Epithelial cell of proximal tubule (primary cell): ENCODE data around the gene ARHGEF6. TPM values are rescaled to one million over a fixed set of nuclear protein-coding genes. Genes with fewer than 3 reads are reported as not detected.

ENCODE experiments used
- DNase-seq: peaks from one replicate; pipeline ENCODE4 v3.0.0-alpha.2; 2011; ENCODE audit warnings: low read depth
- H3K4me3 ChIP-seq: 2 replicates; pipeline ENCODE4 v1.5.1; 2011; ENCODE audit warnings: low read depth, mild to moderate bottlenecking, low read length
- total RNA-seq: library from RNA; depleted of rRNA; stranded (reverse); fragments of >200 nt; gene quantifications from 2 replicates; pipeline ENCODE4 v1.2.3, GENCODE V29; 2015
- TF ChIP-seq, protein P1 (sequence below): conservative IDR thresholded peaks from 2 replicates; pipeline ENCODE4 v1.5.1; 2012; ENCODE audit warnings: low read depth, mild to moderate bottlenecking, low read length

The ARHGEF6 gene
- total RNA-seq, 1 donor from 2014 or later: 0.63 TPM

DNA sequence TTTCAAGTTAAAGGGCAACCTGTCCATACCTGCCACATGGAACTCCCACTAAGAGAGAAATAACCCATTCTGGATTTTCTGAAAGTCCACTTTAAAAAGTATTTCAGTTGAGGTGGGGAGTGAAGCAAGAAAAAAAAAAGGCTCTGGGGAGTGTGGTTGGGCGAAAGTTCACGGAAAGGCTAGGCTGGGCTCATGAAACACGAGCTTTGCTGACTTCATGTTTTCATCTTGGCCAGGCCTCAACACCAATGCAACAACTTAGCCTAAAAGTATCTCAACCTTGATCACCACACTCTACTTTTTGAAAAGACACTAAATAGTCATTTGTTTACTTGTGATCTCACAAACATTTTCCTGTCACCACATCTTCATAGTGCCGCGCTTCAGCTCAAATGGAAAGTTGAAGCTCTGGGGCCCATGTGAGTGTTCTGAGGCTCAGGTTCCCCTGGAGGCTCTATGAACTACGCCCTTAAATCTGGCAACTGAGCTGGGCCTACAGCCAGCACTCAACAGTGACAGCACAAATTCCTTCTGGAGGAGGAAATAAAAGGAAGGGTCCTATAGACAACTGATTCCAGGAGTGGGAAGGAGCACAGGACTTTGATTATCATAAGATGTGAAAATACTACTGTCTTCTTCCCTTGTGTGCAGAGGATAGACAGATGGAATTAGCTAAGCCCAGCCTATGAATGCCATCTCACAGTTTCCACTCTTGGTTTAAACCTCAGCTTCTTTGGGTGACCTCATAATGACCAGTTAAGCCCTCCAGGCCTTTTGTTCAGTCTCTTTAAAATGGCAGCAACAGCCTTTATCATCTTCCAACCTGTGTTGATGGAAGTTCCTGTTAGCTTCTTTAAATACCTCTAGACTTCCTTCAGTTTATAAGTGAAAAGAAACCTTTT is 127.7 kb downstream of the ARHGEF6 start:
- DNase-seq: no peak
- TF ChIP-seq, protein P1, sequence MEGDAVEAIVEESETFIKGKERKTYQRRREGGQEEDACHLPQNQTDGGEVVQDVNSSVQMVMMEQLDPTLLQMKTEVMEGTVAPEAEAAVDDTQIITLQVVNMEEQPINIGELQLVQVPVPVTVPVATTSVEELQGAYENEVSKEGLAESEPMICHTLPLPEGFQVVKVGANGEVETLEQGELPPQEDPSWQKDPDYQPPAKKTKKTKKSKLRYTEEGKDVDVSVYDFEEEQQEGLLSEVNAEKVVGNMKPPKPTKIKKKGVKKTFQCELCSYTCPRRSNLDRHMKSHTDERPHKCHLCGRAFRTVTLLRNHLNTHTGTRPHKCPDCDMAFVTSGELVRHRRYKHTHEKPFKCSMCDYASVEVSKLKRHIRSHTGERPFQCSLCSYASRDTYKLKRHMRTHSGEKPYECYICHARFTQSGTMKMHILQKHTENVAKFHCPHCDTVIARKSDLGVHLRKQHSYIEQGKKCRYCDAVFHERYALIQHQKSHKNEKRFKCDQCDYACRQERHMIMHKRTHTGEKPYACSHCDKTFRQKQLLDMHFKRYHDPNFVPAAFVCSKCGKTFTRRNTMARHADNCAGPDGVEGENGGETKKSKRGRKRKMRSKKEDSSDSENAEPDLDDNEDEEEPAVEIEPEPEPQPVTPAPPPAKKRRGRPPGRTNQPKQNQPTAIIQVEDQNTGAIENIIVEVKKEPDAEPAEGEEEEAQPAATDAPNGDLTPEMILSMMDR: no peak

DNA sequence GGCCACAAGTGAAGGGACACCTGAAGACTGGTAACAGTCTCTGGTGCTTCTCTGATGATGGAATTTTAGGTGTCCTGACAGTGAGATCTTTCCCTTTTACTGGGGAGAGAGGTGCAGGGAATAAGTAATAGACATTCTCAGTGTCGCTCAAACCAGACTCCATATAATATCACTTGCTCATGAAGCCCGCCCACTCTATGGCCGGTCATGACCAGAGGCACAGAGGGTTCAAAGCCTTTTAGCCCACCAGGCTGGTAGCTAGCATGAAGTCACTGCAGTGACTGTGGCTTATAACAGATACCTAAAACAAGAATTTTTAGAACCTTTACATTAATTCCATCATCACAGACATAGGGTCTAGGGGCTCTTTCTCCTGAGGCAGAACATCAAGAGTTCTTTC is 129.9 kb downstream of the ARHGEF6 start:
- no peak for DNase-seq
- TF ChIP-seq, protein P1: no peak
- no peak overlapping the region for H3K4me3 ChIP-seq

More for the DNA sequence above, 127.7 kb downstream of the ARHGEF6 start:
- H3K4me3 ChIP-seq: no peak overlapping the region

DNA sequence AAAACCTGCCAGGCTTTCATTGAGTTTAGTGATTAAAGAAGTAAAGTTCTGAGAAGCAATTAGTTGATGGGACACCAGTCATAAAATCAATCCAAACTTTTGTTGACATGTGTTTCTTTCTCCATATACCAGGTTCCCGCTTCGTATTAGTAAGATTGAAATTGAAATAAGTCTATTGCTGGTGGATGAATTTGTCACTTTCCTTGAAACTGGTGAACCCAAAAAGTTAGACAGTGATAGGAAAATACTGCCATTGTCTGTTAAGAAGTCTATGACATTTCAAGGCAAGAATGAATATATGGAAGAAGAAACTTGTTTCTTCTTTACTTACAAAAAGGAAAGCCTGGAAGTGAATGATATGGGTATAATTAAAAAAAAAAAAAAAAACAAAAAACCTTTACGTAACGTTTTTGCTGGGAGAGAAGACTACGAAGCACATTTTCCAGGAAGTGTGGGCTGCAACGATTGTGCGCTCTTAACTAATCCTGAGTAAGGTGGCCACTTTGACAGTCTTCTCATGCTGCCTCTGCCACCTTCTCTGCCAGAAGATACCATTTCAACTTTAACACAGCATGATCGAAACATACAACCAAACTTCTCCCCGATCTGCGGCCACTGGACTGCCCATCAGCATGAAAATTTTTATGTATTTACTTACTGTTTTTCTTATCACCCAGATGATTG is 132.9 kb downstream of the ARHGEF6 start, which contains the start of gene CD40LG:
CD40LG (plus strand) TSS at position 482 of the 684 bp plus-strand sequence; CDS start at position 573, 91 bp downstream.
- no peak within 1 kb of the TSS for H3K4me3 ChIP-seq
- TF ChIP-seq, protein P1: no peak
- DNase-seq: no peak

DNA sequence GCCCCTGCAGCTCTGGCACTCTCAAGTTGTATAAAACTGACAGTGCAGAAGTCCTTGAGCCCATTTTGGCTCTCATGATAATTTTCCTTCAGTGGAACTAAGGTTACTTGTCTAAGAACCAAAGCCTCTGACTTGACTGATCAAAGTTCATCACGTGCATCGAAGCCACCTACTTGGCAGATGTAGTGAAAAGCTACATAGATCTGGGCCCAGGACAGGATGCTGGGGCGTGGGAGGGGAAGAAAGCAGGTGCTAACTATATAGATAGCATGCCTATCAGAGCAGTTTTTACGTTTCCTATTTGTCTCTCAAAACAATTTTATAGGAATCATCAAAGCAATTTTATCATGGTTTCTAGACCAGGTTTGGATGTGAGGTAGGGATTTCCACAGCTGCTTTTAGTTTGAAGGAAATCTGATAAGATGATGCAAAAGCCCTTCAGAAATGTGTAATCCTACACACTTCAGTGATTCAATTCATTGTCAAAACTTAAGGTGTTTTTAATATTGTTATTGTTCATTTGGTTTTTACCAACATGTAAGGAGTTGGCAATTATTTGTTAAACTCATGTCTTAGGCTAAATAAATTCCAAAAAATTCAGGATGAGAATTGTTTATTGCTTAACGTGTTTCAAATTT is 134.0 kb downstream of the ARHGEF6 start:
- DNase-seq: no peak
- TF ChIP-seq, protein P1: no peak
- no peak overlapping the region for H3K4me3 ChIP-seq

DNA sequence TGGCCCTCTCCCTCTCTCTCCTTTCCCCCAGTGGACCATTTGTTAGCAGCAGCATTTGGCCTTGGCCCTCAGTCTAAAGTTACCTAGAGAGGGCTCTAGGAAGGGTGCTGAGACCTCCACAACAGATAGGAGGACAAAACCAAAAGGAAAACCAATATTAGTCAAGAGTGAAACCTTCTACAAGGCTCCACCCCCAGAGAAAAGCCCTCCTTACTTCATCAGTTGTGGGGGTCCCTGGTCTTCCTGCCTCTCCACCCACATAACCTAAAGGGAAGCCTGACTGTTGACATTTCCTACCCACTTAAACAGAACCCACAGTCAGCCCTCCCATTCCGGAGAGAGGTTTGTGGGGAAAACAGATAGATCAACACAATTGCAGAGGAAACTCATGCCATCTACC is 137.5 kb downstream of the ARHGEF6 start:
- TF ChIP-seq, protein P1: no peak
- H3K4me3 ChIP-seq: no peak overlapping the region

DNA sequence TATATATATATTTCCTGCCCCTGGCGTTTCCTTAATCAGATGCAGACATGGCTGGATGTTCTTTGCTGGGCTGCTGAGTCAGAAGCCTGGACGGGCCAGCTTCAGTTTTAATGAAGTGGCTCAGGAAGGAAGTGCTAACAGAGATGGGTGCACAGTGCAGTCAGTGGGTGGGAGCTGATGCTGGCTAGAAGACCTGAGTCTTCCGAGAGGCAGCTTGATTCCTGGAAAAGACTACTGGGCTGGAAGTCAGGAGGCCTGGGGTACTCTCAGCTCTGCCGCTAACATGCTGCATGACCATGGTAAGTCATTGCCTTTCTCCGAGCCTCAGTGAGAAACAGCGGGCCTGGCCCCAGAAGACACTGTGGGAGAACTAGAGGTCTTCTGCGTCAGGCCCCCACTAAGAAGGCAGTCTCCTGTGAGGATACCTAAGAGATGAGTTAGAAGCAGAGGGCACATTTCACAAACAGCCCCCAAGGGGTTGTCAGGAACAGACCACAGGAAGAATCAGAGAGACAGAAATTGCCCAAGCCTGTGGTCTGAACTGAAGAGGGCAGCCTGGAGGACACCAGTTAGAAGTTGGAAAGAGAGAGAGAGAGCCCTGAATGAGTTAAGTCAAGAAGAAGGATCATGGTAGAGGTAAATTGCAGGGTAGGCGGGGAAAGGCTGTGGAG is 141.1 kb downstream of the ARHGEF6 start:
- no peak overlapping the region for H3K4me3 ChIP-seq
- no peak for DNase-seq
- TF ChIP-seq, protein P1: no peak

More for the DNA sequence above, 137.5 kb downstream of the ARHGEF6 start:
- DNase-seq: no peak
